HepG2 (cell line): Measurements from ENCODE around the gene CCDC142. TPM values are rescaled to one million over a fixed set of nuclear protein-coding genes. Genes with fewer than 3 reads are reported as not detected.
A peak's percentile ranks its signal among the peaks of the same experiment; 100 is the strongest.

Experiments used
- BATF2 ChIP-seq: sonication (generic); formaldehyde crosslinking; IDR thresholded peaks from 2 replicates; pipeline ENCODE4 v1.8.0; 2022; ENCODE audit warnings: mild to moderate bottlenecking, missing genetic modification reagents, moderate library complexity
- CHCHD3 ChIP-seq: sonication (generic); formaldehyde crosslinking; IDR thresholded peaks from 2 replicates; pipeline ENCODE4 v1.8.0; 2022; ENCODE audit warnings: mild to moderate bottlenecking, missing genetic modification reagents, moderate library complexity
- CREBL2 ChIP-seq: sonication (generic); formaldehyde crosslinking; IDR thresholded peaks from 2 replicates; pipeline ENCODE4 v1.8.1; 2023; ENCODE audit warnings: missing genetic modification reagents, mild to moderate bottlenecking, borderline replicate concordance
- FOSL1 ChIP-seq: sonication (generic); formaldehyde crosslinking; IDR thresholded peaks from 2 replicates; pipeline ENCODE4 v1.9.0; 2021; ENCODE audit warnings: missing genetic modification reagents, borderline replicate concordance
- GPN1 ChIP-seq: sonication (generic); formaldehyde crosslinking; IDR thresholded peaks from 2 replicates; pipeline ENCODE4 v1.5.1; 2020; ENCODE audit warnings: missing genetic modification reagents, borderline replicate concordance
- HOXA5 ChIP-seq: sonication (generic); formaldehyde crosslinking; IDR thresholded peaks from 2 replicates; pipeline ENCODE4 v1.4.0; 2020; ENCODE audit warnings: missing genetic modification reagents
- SALL2 ChIP-seq: sonication (generic); formaldehyde crosslinking; IDR thresholded peaks from 2 replicates; pipeline ENCODE4 v1.8.1; 2023; ENCODE audit warnings: mild to moderate bottlenecking, missing genetic modification reagents, inconsistent platforms
- SMAD1 ChIP-seq: sonication (generic); formaldehyde crosslinking; IDR thresholded peaks from 2 replicates; pipeline ENCODE4 v1.4.0; 2020; ENCODE audit warnings: missing genetic modification reagents, low read depth, mild to moderate bottlenecking, borderline replicate concordance
- TFAP4 ChIP-seq: sonication (generic); IDR thresholded peaks from 2 replicates; pipeline ENCODE4 v1.6.1; 2016; ENCODE audit warnings: low read depth, borderline replicate concordance
- THAP8 ChIP-seq: sonication (generic); formaldehyde crosslinking; IDR thresholded peaks from 2 replicates; pipeline ENCODE4 v1.5.1; 2020; ENCODE audit warnings: missing genetic modification reagents, mild to moderate bottlenecking, borderline replicate concordance
- XBP1 ChIP-seq: sonication (generic); formaldehyde crosslinking; IDR thresholded peaks from 2 replicates; pipeline ENCODE4 v1.5.0; 2020; ENCODE audit warnings: missing genetic modification reagents
- ZNF318 ChIP-seq: sonication (generic); formaldehyde crosslinking; IDR thresholded peaks from 2 replicates; pipeline ENCODE4 v1.4.0; 2020; ENCODE audit warnings: mild to moderate bottlenecking, missing genetic modification reagents
- ZNF414 ChIP-seq: sonication (generic); formaldehyde crosslinking; IDR thresholded peaks from 2 replicates; pipeline ENCODE4 v1.5.0; 2020; ENCODE audit warnings: missing genetic modification reagents
- ZNF496 ChIP-seq: sonication (generic); formaldehyde crosslinking; IDR thresholded peaks from 2 replicates; pipeline ENCODE4 v1.8.1; 2023; ENCODE audit warnings: mild to moderate bottlenecking, moderate library complexity, missing genetic modification reagents; ENCODE audit not compliant: insufficient replicate concordance
- ZSCAN12 ChIP-seq: sonication (generic); formaldehyde crosslinking; IDR thresholded peaks from 2 replicates; pipeline ENCODE4 v1.9.0; 2021; ENCODE audit warnings: mild to moderate bottlenecking, missing genetic modification reagents
- ZSCAN20 ChIP-seq: sonication (generic); formaldehyde crosslinking; IDR thresholded peaks from 2 replicates; pipeline ENCODE4 v1.4.0; 2020; ENCODE audit warnings: missing genetic modification reagents, mild to moderate bottlenecking, borderline replicate concordance
- polyA plus RNA-seq, 8 experiments: library from polyadenylated mRNA; depleted of rRNA in 3 of 8; stranded (reverse) in 7 of 8; unstranded in 1 of 8; fragments of >200 nt; fragmentation: Illumina TruSeq in 4 of 8; extraction: Trizol in 4 of 8; gene quantifications; 2 replicates each; pipeline versions ENCODE4 v1.2.1 to v1.2.3, GENCODE V29; 2011 to 2016; ENCODE audit warnings: low read depth in 4 of 8, missing spikeins in 1 of 8, mixed read lengths in 1 of 8; ENCODE audit not compliant: insufficient read depth in 1 of 8
- total RNA-seq, 5 experiments: library from RNA; depleted of rRNA; stranded (reverse); fragments of >200 nt; fragmentation: Illumina TruSeq; extraction: Trizol; gene quantifications; 2 replicates each; pipeline ENCODE4 v1.2.3, GENCODE V29; 2016; ENCODE audit warnings: low read depth in 1 of 5

The CCDC142 gene
- total and polyA plus RNA-seq, 2 of the 13 experiments (the other 11 are each of a cell fraction or from before 2014, with no cell fraction given), result 14.7 to 30.4 TPM

GRCh38 chr2:74441690-74442482 is 40.9 kb downstream of the CCDC142 start, which contains the start of gene RTKN (continued):
- peak; percentile 32; the same call in 1 of the 2 replicates for TF ChIP-seq CREBL2
- TF ChIP-seq TFAP4, result 0 out of 2 replicates have a peak, but pooled peaks have one; percentile 28
- TF ChIP-seq ZSCAN20 (CRISPR knock-in tag), result peak; percentile 94; the same call in 1 of the 2 replicates
- 0 out of 2 replicates have a peak, but pooled peaks have one; percentile 83 for TF ChIP-seq HOXA5 (CRISPR knock-in tag)
- peak; percentile 93; the same call in 1 of the 2 replicates for TF ChIP-seq ZSCAN12 (CRISPR knock-in tag)
- peak; percentile 67 for TF ChIP-seq THAP8 (CRISPR knock-in tag)
- no peak for TF ChIP-seq XBP1 (CRISPR knock-in tag)
- peak; percentile 73 for TF ChIP-seq SALL2 (CRISPR knock-in tag)
- peak; percentile 92; the same call in 1 of the 2 replicates for TF ChIP-seq SMAD1
- peak; percentile 75; the same call in 1 of the 2 replicates for TF ChIP-seq GPN1 (CRISPR knock-in tag)
- peak; percentile 52; the same call in 1 of the 2 replicates for TF ChIP-seq ZNF318 (CRISPR knock-in tag)
- peak; percentile 90 for TF ChIP-seq CHCHD3 (CRISPR knock-in tag)
- no peak for TF ChIP-seq FOSL1 (CRISPR knock-in tag)
- TF ChIP-seq ZNF496 (CRISPR knock-in tag), result no peak
- no peak for TF ChIP-seq BATF2 (CRISPR knock-in tag)
- peak; percentile 59; the same call in 1 of the 2 replicates for TF ChIP-seq ZNF414 (CRISPR knock-in tag)
